ENCODE measurements around the gene CKAP5. TPM values are rescaled to one million over a fixed set of nuclear protein-coding genes. Genes with fewer than 3 reads are reported as not detected.

CKAP5 gene
- total RNA-seq, 1 donor from 2014 or later, result 94.3 TPM

- H3K27ac Mint-ChIP-seq (ENCODE audit: unreplicated experiment), result no peak overlapping the region
- no peaks in the 10 kb centered on the region for H3K4me1 Mint-ChIP-seq (ENCODE audit: low read depth)
- H3K9me3 Mint-ChIP-seq (ENCODE audit: low read depth), result no peaks in the 10 kb centered on the region
- H3K36me3 Mint-ChIP-seq (ENCODE audit: low read depth), result peaks cover 8% of the 10 kb centered on the region
- DNase-seq (ENCODE audit: low spot score), result no peak
- no peak overlapping the region for H3K4me3 Mint-ChIP-seq (ENCODE audit: unreplicated experiment)
- TF ChIP-seq CTCF (IDR thresholded peaks at IDR 0.05), result no peak
- H3K27me3 Mint-ChIP-seq (ENCODE audit: low read depth), result no peaks in the 10 kb centered on the region
These were observed 10.7 kb upstream of the CKAP5 start for GRCh38 chr11:46856605-46857343.

DNA sequence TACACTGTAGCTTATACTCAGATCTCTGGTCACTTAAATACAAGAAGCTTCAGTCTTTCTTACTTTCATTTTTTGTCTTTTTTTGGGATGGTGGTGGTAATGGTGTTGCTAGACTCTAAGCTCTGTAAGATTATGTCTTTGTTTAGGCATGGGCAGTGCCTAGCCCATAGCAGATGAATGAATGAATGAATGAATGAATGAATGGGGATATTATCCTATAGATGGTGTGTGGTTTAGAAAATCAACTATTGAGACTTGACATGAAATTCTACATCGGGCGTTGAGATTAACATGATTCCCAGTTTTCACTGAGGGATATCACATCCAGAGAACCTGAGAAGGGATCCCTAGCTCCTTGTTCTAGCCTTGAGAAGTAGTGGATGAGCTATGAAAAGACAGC lies 9.8 kb upstream of the CKAP5 start:
- Mint-ChIP-seq H3K9me3 (ENCODE audit: low read depth) (no peaks in the 10 kb centered on the region), H3K27me3 (ENCODE audit: low read depth) (no peaks in the 10 kb centered on the region), H3K27ac (ENCODE audit: unreplicated experiment) (no peak overlapping the region), H3K4me1 (ENCODE audit: low read depth) (no peaks in the 10 kb centered on the region), H3K4me3 (ENCODE audit: unreplicated experiment) (no peak overlapping the region), H3K36me3 (ENCODE audit: low read depth) (peaks cover 8% of the 10 kb centered on the region)
- DNase-seq (ENCODE audit: low spot score), result no peak
- TF ChIP-seq CTCF (IDR thresholded peaks at IDR 0.05), result no peak

- Mint-ChIP-seq H3K36me3 (ENCODE audit: low read depth) (peaks cover 8% of the 10 kb centered on the region), H3K4me1 (ENCODE audit: low read depth) (no peaks in the 10 kb centered on the region), H3K27me3 (ENCODE audit: low read depth) (no peaks in the 10 kb centered on the region), H3K9me3 (ENCODE audit: low read depth) (no peaks in the 10 kb centered on the region), H3K27ac (ENCODE audit: unreplicated experiment) (no peak overlapping the region), H3K4me3 (ENCODE audit: unreplicated experiment) (no peak overlapping the region)
- no peak for DNase-seq (ENCODE audit: low spot score)
- TF ChIP-seq CTCF (IDR thresholded peaks at IDR 0.05), result no peak
These were observed 9.1 kb upstream of the CKAP5 start for GRCh38 chr11:46855167-46855566.

DNA sequence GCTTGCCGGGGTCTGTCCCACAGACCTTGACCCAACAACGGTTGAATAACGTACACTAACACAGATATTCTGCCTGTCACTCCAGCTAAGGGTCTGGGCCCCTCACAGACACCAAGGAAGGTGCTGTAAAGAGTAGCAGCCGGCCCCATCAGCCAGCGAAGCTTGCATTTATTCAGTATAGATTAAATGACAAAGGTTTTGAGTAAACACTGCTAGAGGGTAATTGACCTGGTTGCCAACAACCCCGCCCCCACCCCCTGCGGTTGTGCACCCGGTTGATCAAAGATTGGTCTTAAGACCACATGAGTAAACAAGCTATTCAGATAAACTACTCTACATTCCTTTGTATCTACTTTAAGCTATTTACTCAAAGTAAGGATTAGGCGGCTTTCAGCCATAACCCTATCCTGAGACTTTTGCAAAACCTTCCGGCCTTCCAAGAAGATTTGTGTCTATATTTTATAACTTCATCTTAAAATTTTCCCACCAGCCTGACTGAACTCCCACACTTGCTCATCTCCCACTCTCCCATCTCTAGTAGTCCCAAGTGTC lies 4.8 kb upstream of the CKAP5 start:
- no peaks in the 10 kb centered on the region for H3K9me3 Mint-ChIP-seq (ENCODE audit: low read depth)
- no peak overlapping the region for H3K4me3 Mint-ChIP-seq (ENCODE audit: unreplicated experiment)
- no peak for DNase-seq (ENCODE audit: low spot score)
- TF ChIP-seq CTCF (IDR thresholded peaks at IDR 0.05), result no peak
- peaks cover 9% of the 10 kb centered on the region for H3K4me1 Mint-ChIP-seq (ENCODE audit: low read depth)
- H3K36me3 Mint-ChIP-seq (ENCODE audit: low read depth), result peaks cover 2% of the 10 kb centered on the region
- H3K27me3 Mint-ChIP-seq (ENCODE audit: low read depth), result no peaks in the 10 kb centered on the region
- no peak overlapping the region for H3K27ac Mint-ChIP-seq (ENCODE audit: unreplicated experiment)

DNA sequence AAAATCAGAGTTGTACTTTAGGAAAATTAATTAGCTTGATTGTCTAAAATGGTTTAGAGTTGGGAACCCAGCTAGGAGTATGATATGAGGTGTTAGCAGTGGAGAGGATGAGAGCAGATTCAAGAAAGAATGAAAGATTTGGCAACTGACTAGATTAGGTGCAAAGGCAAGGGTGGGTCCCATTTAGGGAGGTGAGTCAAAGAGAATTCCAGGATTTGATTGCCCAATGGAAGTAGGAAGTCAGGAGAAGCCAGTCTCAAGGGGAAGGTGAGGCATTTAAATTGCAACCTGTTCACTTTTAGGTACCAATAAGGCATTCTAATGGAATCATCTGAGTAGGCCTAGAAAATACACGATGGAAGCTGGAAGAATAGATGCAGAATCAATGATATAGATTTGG lies 3.6 kb upstream of the CKAP5 start:
- H3K27me3 Mint-ChIP-seq (ENCODE audit: low read depth), result no peaks in the 10 kb centered on the region
- no peak for DNase-seq (ENCODE audit: low spot score)
- no peak for TF ChIP-seq CTCF (IDR thresholded peaks at IDR 0.05)
- H3K4me3 Mint-ChIP-seq (ENCODE audit: unreplicated experiment), result no peak overlapping the region
- no peaks in the 10 kb centered on the region for H3K9me3 Mint-ChIP-seq (ENCODE audit: low read depth)
- H3K36me3 Mint-ChIP-seq (ENCODE audit: low read depth), result no peaks in the 10 kb centered on the region
- H3K27ac Mint-ChIP-seq (ENCODE audit: unreplicated experiment), result peak overlapping the region; percentile 64
- H3K4me1 Mint-ChIP-seq (ENCODE audit: low read depth), result peaks cover 18% of the 10 kb centered on the region
